Ishikawa (cell line): ENCODE data around the gene C3orf18.

ENCODE experiments used
- CEBPB ChIP-seq: IDR thresholded peaks from 2 replicates; pipeline ENCODE4 v1.6.1; 2012
- CREB1 ChIP-seq: IDR thresholded peaks from 2 replicates; pipeline ENCODE4 v1.6.1; 2012; ENCODE audit warnings: low read depth
- EGR1 ChIP-seq: IDR thresholded peaks from 2 replicates; pipeline ENCODE4 v1.6.1; 2012
- EP300 ChIP-seq: IDR thresholded peaks from 2 replicates; pipeline ENCODE4 v1.6.1; 2012; ENCODE audit warnings: borderline replicate concordance
- FOXM1 ChIP-seq: IDR thresholded peaks from 2 replicates; pipeline ENCODE4 v1.6.1; 2012; ENCODE audit warnings: low read depth, borderline replicate concordance
- NFIC ChIP-seq: IDR thresholded peaks from 2 replicates; pipeline ENCODE4 v1.6.1; 2012
- RAD21 ChIP-seq: IDR thresholded peaks from 2 replicates; pipeline ENCODE4 v1.6.1; 2012; ENCODE audit warnings: low read depth
- TAF1 ChIP-seq: IDR thresholded peaks from 2 replicates; pipeline ENCODE4 v1.6.1; 2012; ENCODE audit warnings: low read depth, mild to moderate bottlenecking
- TCF12 ChIP-seq: IDR thresholded peaks from 2 replicates; pipeline ENCODE4 v1.6.1; 2012; ENCODE audit warnings: low read depth
- TEAD4 ChIP-seq: IDR thresholded peaks from 2 replicates; pipeline ENCODE4 v1.6.1; 2012
- YY1 ChIP-seq: IDR thresholded peaks from 2 replicates; pipeline ENCODE4 v1.6.1; 2012; ENCODE audit warnings: low read depth
- ZBTB7A ChIP-seq: IDR thresholded peaks from 2 replicates; pipeline ENCODE4 v1.6.1; 2012; ENCODE audit warnings: low read depth
- TF ChIP-seq, protein P1 (sequence below): IDR thresholded peaks from 2 replicates; pipeline ENCODE4 v1.6.1; 2012; ENCODE audit warnings: low read depth, mild to moderate bottlenecking
- TF ChIP-seq, protein P2 (sequence below): IDR thresholded peaks from 2 replicates; pipeline ENCODE4 v1.6.1; 2012
- TF ChIP-seq, protein P3 (sequence below): IDR thresholded peaks from 2 replicates; pipeline ENCODE4 v1.6.1; 2012

Gene C3orf18

DNA sequence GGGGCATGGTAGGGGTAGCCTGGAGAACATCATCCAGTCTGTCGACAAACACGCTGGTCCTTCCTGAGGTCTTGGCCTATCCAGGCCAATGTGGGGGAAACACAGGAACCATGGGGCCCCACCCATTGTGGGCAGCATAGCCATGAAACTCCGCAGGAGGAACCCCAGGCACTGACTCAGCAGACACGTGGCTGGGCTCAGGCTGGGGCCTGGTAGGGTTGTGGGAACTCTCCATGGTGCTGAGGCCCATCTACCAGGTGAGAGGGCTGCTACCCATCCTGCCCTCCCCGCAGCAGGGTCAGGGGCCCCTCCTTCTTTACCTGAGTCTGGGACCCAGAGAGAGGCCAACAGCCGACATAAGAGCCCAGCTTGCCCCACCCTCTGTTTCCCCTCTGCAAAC is 41.6 kb downstream of the C3orf18 start:
- TF ChIP-seq, protein P1, sequence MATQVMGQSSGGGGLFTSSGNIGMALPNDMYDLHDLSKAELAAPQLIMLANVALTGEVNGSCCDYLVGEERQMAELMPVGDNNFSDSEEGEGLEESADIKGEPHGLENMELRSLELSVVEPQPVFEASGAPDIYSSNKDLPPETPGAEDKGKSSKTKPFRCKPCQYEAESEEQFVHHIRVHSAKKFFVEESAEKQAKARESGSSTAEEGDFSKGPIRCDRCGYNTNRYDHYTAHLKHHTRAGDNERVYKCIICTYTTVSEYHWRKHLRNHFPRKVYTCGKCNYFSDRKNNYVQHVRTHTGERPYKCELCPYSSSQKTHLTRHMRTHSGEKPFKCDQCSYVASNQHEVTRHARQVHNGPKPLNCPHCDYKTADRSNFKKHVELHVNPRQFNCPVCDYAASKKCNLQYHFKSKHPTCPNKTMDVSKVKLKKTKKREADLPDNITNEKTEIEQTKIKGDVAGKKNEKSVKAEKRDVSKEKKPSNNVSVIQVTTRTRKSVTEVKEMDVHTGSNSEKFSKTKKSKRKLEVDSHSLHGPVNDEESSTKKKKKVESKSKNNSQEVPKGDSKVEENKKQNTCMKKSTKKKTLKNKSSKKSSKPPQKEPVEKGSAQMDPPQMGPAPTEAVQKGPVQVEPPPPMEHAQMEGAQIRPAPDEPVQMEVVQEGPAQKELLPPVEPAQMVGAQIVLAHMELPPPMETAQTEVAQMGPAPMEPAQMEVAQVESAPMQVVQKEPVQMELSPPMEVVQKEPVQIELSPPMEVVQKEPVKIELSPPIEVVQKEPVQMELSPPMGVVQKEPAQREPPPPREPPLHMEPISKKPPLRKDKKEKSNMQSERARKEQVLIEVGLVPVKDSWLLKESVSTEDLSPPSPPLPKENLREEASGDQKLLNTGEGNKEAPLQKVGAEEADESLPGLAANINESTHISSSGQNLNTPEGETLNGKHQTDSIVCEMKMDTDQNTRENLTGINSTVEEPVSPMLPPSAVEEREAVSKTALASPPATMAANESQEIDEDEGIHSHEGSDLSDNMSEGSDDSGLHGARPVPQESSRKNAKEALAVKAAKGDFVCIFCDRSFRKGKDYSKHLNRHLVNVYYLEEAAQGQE, result peak; percentile 99
- peak; percentile 17; the same call in 1 of the 2 replicates for TF ChIP-seq YY1
- no peak for TF ChIP-seq CEBPB
- no peak for TF ChIP-seq TCF12
- TF ChIP-seq, protein P2, sequence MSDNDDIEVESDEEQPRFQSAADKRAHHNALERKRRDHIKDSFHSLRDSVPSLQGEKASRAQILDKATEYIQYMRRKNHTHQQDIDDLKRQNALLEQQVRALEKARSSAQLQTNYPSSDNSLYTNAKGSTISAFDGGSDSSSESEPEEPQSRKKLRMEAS, result peak; percentile 96
- TF ChIP-seq, protein P3, sequence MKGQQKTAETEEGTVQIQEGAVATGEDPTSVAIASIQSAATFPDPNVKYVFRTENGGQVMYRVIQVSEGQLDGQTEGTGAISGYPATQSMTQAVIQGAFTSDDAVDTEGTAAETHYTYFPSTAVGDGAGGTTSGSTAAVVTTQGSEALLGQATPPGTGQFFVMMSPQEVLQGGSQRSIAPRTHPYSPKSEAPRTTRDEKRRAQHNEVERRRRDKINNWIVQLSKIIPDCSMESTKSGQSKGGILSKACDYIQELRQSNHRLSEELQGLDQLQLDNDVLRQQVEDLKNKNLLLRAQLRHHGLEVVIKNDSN, result peak; percentile 86

DNA sequence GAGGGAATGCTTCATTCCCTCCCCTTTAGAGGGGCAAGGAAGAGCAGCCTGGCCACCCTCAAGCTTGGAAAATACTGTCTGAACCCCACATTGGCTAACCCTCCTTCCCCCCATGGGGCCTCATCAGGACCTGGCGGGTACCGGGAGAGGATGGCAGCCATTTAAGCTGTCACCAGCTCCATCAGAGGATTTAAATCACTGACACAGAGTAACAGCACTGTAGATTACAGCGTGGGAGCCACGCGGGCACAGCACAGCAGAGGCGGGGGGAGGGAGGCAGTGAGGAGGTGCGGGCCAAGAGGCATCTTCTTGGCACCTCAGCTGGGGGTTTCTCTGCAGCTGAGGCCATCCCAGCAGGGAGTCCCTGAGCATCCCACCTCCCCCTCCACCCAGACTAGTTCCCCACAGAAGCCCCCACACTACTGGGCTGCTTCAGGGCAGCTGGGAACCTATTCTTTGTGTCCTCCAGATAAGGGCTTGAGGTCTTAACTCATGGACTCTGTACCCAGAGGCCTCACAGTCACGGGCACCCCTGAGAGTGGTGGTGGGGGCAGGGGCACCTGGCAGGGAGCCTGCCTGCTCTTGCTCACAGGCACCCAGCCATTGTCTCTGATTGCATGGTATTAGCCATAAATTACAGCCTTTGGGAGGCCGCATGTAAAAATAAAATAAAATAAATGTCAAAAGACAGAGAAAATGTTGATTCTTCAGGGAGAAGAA is 42.2 kb downstream of the C3orf18 start:
- no peak for TF ChIP-seq CREB1

DNA sequence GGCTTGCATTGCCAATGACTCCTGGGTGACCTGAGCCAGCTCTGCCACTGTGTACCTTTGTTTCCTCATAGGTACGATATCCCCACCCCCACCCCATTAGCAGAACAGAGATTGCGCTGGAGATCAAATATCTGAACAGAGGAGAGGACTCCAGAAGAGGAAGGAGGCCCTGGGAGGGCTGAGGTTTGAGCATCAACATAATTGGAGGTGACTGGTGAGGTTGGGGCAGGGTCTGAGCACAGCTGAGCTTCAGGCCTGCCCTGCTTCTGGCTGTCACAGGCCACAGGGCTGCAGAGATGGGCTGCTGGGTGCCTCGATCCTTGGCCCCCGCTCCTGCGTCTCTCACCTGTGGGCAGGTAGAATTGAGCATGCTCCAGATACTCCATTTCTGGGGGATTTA is 42.8 kb downstream of the C3orf18 start:
- TF ChIP-seq FOXM1 (no peak), RAD21 (no peak), YY1 (no peak)

DNA sequence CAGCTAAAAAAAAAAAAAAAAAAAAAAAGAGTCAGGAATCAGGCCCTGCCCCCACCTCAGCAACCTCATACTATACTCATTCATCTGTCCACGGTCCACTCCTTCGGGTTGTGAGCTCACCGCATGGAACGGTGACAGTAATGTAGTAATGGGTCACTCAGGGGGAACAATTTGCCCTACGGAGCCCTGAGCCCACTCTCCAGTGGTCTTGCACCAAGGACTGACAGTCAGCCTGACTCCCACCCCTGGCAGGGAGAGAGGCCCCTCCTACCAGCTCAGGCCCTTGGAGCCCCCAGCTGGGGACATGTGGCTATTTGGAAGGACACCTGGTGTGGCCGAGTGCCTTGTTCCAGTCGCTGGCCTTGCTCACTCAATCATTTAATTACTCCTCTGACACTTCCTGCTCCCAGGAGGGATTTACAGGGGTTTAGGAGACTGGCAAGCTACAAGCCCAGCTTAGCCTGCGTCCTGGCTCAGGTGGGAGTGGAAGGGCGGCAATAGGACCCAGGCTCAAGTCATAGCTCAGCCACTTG is 44.2 kb downstream of the C3orf18 start:
- TF ChIP-seq, protein P2, result 0 out of 2 replicates have a peak, but pooled peaks have one; percentile 7
- TF ChIP-seq, protein P3, result 0 out of 2 replicates have a peak, but pooled peaks have one; percentile 9
- TF ChIP-seq CEBPB (no peak), EGR1 (no peak), FOXM1 (no peak), TCF12 (peak; percentile 55; the same call in 1 of the 2 replicates), YY1 (no peak), ZBTB7A (0 out of 2 replicates have a peak, but pooled peaks have one; percentile 33), CREB1 (no peak)

DNA sequence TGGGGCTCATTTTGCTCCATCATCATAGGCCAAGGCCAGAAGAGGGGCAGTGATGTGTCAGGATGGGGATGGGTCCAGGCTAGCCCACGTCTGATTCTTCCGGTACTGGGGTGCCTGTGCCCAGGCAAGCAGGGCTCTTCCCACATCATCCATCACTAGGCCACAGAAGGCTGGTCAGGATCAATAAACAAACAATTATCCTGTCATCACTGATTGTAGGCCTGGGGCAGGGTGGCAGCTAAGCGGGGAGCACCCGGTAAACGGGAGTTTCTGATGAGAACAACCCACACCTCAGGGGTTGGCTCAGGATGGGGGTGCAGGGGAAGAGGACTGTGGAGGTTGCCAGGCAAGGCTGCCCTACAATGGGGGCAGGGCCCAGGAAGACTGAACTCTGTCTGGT is 46.0 kb downstream of the C3orf18 start:
- no peak for TF ChIP-seq FOXM1
- TF ChIP-seq, protein P2, result no peak

DNA sequence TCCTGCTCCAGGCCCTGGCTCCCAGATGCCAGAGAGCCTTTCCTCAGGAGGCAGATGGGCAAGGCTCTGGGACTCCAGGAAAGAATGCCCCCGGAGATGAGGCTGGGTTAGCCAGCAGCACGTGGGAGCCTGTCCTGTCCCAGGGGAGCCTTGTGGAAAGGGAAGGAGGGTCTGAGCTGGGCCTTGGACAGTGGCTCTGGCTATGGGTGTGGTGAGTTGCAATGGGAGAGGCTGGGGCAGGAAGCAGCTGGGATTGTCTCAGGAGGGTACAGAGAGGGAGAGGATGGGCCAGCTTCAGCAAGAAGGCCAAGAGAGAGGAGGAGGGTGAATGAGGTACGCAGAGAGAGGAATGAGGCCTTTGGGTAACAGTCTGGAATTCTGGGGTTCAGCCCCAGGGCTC is 46.7 kb downstream of the C3orf18 start:
- TF ChIP-seq ZBTB7A (no peak), EGR1 (no peak), CEBPB (no peak), TAF1 (no peak), YY1 (no peak), EP300 (no peak), TEAD4 (no peak), CREB1 (no peak), FOXM1 (no peak), TCF12 (no peak), RAD21 (no peak), NFIC (no peak)
- TF ChIP-seq, protein P2, result no peak
- TF ChIP-seq, protein P3, result no peak
- TF ChIP-seq, protein P1, result no peak
